Psoas muscle (tissue), 8 donors: ENCODE data around the gene PDZRN4. TPM values are rescaled to one million over a fixed set of nuclear protein-coding genes. Genes with fewer than 3 reads are reported as not detected.

Experiments used
- ATAC-seq, 4 donors: fragments of 200-7000 bp; cut with Tn5 transposase; one replicate each; pipeline ENCODE4 v1.9.1; 2020; ENCODE audit warnings: moderate library complexity in 3 of 4, mild to moderate bottlenecking in 2 of 4
- DNase-seq, 2 donors: peaks; one replicate each; pipeline ENCODE4 v3.0.0-alpha.2; 2020
- H3K27ac ChIP-seq: fragments of 200-600 bp; one replicate; pipeline ENCODE4 v1.8.0; 2022
- H3K27me3 ChIP-seq, 3 donors: fragments of 200-600 bp in 1 of 3; one replicate each; pipeline versions ENCODE4 v1.6.1 to v1.8.0; 2013 to 2022; ENCODE audit warnings: low read length in 2 of 3, mild to moderate bottlenecking in 2 of 3, moderate library complexity in 1 of 3; ENCODE audit not compliant: insufficient read depth in 3 of 3
- H3K36me3 ChIP-seq, 2 donors: fragments of 200-600 bp in 1 of 2; one replicate each; pipeline versions ENCODE4 v1.6.1 to v1.8.0; 2013 to 2022; ENCODE audit warnings: low read depth in 1 of 2, mild to moderate bottlenecking in 1 of 2, moderate library complexity in 1 of 2; ENCODE audit not compliant: insufficient read depth in 1 of 2
- H3K4me1 ChIP-seq: fragments of 200-600 bp; one replicate; pipeline ENCODE4 v1.8.0; 2022
- H3K4me3 ChIP-seq: fragments of 200-600 bp; one replicate; pipeline ENCODE4 v1.8.0; 2022; ENCODE audit warnings: mild to moderate bottlenecking
- H3K9me3 ChIP-seq: fragments of 200-600 bp; one replicate; pipeline ENCODE4 v1.8.0; 2022
- WGBS, 3 donors: extraction: QIAGEN DNeasy Blood & Tissue Kit; methylation state at CpG; one replicate each; pipeline versions ENCODE4 v1.1.6 to v1.1.7; 2013; 5-methylcytosine and 5-hydroxymethylcytosine counted together
- intact Hi-C, 2 donors: fragments of 100-400 bp; cut with DNase I; formaldehyde crosslinking; loops; one replicate each; pipeline versions ENCODE4 v1.11.0 to v1.14.2; 2022
- polyA plus RNA-seq, 3 donors: library from polyadenylated mRNA; stranded (reverse); fragments of 200-250 nt; gene quantifications; one replicate each; pipeline ENCODE4 v1.2.3, GENCODE V29; 2013
- total RNA-seq, 4 donors: library from RNA; stranded (reverse); fragmentation: NEBNext Ultra II Directional in 2 of 4; extraction: Animal tissue kit (Norgen Biotek cat#: 25700) in 2 of 4; gene quantifications; one replicate each; pipeline versions ENCODE4 v1.2.1 to v1.2.4, GENCODE V29; 2021 to 2023
- TF ChIP-seq, protein P1 (sequence below): fragments of 200-600 bp; IDR thresholded peaks from one replicate; pipeline ENCODE4 v1.8.0; 2022; ENCODE audit warnings: antibody characterized with exemption
- donor health status: healthy with polysubstance abuse.
- donor health status: DM: no; HTN: no; CAD: no; lungs with moderate emphysema.
- donor health status: Bipolar disorder and iron deficiency.
- donor health status: healthy.
- donor health status: DM: yes; HTN: yes; CAD: no.
- donor health status: DM: no; HTN: no; CAD: no.
- donor health status: DM: no; HTN: no; CAD: no.
- donor health status: DM: yes; HTN: yes; CAD: no.

PDZRN4 gene
- total and polyA plus RNA-seq, 7 donors, result 0.11 to 0.39 (median 0.20) TPM; not detected in 1

DNA sequence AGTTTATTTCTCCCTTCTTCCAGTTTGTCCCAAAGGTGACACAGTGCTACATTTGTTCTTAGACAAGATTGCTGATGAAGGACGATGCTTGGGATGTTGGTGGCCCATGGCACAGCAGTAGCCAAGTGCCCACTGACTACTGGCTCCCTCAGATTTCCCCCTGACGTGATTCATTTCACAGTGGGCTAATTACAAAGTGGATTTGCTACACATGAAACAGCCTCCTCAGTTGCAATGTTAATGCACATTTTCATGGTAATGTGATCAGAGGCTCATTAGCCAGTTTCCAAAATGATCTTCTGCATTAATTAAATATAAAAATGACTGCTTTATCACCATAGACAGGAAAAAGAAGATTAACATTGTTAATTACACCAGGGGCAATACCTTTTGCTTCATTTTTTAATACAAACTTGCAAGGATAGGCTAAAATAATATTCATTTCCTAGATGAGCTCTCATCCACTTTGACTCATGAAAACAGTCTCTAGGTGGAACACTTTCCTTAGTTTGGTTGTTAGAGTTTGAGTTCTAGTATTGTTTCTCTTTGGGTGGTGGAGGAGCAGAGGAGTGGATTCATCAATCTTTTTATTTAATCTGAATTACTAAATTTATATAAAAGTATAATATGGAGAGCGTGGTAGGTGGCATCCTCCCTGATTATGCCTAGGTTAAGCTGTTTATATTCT, 250.9 kb downstream of the PDZRN4 start:
- ATAC-seq, result no peak

DNA sequence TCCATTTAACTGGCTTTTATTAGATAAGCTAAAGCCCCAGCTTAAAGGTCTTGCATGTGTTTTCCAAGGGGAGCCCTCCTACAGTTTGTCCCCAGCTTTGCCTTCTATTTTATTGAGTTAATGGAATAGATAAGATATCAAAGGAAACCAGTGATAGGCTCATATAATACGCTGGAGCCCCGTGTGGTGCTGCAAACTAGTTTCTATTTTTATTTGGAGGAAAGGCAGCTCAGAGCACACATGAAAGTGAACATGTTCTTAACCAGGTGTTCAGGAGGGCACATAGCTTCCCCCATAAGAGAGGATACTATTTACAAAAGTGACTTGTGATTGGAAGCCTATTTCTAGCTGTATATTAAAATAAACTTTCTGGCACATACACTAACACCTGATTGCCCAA, 251.7 kb downstream of the PDZRN4 start:
- DNase-seq (no peak), ATAC-seq (no peak)
- Histone ChIP-seq H3K9me3 (no peaks in the 10 kb centered on the region), H3K4me1 (no peaks in the 10 kb centered on the region), H3K4me3 (no peak overlapping the region), H3K27me3 (no peaks in the 10 kb centered on the region), H3K36me3 (no peaks in the 10 kb centered on the region), H3K27ac (no peak overlapping the region)
- intact Hi-C loops, result no loop called here
- WGBS, 3 donors, result 15 to 38% (median 28%) methylated on average over 2 of the region's 2 CpGs
- TF ChIP-seq, protein P1, sequence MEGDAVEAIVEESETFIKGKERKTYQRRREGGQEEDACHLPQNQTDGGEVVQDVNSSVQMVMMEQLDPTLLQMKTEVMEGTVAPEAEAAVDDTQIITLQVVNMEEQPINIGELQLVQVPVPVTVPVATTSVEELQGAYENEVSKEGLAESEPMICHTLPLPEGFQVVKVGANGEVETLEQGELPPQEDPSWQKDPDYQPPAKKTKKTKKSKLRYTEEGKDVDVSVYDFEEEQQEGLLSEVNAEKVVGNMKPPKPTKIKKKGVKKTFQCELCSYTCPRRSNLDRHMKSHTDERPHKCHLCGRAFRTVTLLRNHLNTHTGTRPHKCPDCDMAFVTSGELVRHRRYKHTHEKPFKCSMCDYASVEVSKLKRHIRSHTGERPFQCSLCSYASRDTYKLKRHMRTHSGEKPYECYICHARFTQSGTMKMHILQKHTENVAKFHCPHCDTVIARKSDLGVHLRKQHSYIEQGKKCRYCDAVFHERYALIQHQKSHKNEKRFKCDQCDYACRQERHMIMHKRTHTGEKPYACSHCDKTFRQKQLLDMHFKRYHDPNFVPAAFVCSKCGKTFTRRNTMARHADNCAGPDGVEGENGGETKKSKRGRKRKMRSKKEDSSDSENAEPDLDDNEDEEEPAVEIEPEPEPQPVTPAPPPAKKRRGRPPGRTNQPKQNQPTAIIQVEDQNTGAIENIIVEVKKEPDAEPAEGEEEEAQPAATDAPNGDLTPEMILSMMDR, result no peak

More for the DNA sequence above, 250.9 kb downstream of the PDZRN4 start:
- Histone ChIP-seq H3K9me3 (no peaks in the 10 kb centered on the region), H3K4me1 (no peaks in the 10 kb centered on the region), H3K27me3 (no peaks in the 10 kb centered on the region), H3K27ac (no peak overlapping the region), H3K4me3 (no peak overlapping the region), H3K36me3 (no peaks in the 10 kb centered on the region)
- TF ChIP-seq, protein P1, result no peak
- 71 to 75% (median 73%) methylated on average over 3 of the region's 3 CpGs for WGBS, 3 donors
- DNase-seq, result no peak
- intact Hi-C loops, result no loop called here

DNA sequence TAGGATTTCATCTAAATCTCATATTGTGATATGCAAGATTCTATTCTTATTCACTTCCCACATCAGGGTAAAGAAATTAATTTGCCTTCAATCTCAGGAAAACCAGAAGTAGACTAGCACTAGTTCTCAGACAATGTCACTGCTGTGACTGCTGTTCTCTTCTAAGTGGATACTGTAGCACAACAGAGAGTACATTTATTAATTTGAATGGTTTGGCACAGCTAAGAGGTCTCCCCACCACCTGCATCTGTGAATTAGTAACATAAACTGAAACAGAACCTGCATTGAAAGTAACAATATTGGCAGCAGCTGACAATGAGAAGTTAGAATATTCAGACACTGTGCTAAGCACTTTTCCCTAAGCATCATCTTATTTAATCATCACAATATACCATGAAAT, 253.1 kb downstream of the PDZRN4 start:
- intact Hi-C loops, result no loop called here

DNA sequence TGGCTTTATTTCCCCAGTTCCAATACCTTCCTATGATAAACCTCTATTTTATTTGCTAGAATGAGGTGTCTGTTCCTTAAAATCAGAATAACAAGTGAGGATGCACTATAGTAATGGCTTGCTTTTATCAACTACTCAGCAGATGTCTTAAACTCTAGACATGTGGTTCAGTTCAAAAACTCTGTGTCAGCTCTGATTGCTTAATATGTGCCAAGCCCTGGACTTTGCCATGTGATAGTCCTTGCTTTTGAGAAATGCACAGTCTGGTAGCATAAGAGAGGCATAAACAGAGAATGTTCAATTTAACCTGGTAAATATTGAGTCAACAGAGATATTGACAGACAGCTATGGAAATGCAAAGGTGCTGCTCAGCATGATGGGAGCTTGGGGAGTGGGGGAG, 254.8 kb downstream of the PDZRN4 start:
- no peak overlapping the region for H3K4me3 ChIP-seq
- no peak overlapping the region for H3K27ac ChIP-seq
- no peaks in the 10 kb centered on the region for H3K27me3 ChIP-seq
- H3K36me3 ChIP-seq, result no peaks in the 10 kb centered on the region
- no peak for ATAC-seq
- intact Hi-C loops, result no loop called here
- no peaks in the 10 kb centered on the region for H3K9me3 ChIP-seq
- no peak for DNase-seq
- TF ChIP-seq, protein P1, result no peak
- H3K4me1 ChIP-seq, result no peaks in the 10 kb centered on the region

More for the DNA sequence above, 253.1 kb downstream of the PDZRN4 start:
- no peaks in the 10 kb centered on the region for H3K9me3 ChIP-seq
- no peaks in the 10 kb centered on the region for H3K4me1 ChIP-seq
- TF ChIP-seq, protein P1, result no peak
- no peak for DNase-seq
- no peak overlapping the region for H3K4me3 ChIP-seq
- H3K27me3 ChIP-seq, result no peaks in the 10 kb centered on the region
- H3K36me3 ChIP-seq, result no peaks in the 10 kb centered on the region
- ATAC-seq, result no peak
- no peak overlapping the region for H3K27ac ChIP-seq

DNA sequence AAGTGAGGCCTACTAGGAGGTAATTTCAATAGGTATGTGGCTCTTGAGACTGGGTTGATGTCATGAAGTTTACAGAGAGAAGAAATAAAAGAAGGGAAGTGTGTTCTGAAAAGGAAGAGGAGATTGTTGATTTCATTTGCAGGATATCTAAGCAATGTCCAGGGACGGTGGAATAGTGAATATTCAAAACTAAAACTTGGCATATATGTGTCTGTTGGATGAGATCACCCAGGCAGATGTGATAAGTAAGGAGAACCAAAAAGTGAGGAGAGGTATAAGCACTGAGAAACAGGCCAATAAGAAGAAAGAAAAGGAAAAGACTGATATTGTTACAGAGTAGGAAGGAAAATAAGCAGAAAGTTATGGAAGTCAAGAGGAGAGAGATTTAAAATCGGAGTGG, 255.6 kb downstream of the PDZRN4 start:
- Histone ChIP-seq H3K4me3 (no peak overlapping the region), H3K27me3 (no peaks in the 10 kb centered on the region), H3K27ac (no peak overlapping the region), H3K4me1 (no peaks in the 10 kb centered on the region), H3K36me3 (no peaks in the 10 kb centered on the region), H3K9me3 (no peaks in the 10 kb centered on the region)
- TF ChIP-seq, protein P1, result no peak
- intact Hi-C loops, result no loop called here
- ATAC-seq (no peak), DNase-seq (no peak)
- 15 to 18% (median 16%) methylated on average over 2 of the region's 2 CpGs for WGBS, 3 donors
